COLO668 (cell line): ENCODE measurements around the gene ARVCF.

Source experiments
- DNase-seq: peaks from one replicate; lab custom pipeline; 2025; ENCODE audit not compliant: unreplicated experiment; lab: John Stamatoyannopoulos, UW

ARVCF gene

DNA sequence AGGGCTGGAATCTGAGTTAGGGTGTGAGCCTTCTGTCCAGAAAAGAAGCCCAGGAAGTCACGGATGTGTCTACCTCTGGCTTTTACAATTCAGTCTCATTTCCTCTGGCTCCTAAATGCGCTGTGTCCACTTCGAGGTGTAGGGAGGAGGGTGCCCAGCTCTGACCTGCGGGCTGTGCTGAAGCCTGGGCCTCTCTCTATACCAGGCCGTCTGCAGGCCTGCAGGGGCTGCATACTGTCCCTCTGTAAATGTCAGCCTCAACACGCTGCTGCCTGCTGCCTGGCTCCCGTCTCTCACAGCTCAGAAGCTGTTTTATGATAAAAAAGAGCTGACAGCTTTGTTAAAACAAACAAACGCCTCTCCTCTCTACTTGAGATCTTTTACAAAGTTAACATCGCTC, 14.5 kb downstream of the ARVCF start:
- DNase-seq, result no peak

DNA sequence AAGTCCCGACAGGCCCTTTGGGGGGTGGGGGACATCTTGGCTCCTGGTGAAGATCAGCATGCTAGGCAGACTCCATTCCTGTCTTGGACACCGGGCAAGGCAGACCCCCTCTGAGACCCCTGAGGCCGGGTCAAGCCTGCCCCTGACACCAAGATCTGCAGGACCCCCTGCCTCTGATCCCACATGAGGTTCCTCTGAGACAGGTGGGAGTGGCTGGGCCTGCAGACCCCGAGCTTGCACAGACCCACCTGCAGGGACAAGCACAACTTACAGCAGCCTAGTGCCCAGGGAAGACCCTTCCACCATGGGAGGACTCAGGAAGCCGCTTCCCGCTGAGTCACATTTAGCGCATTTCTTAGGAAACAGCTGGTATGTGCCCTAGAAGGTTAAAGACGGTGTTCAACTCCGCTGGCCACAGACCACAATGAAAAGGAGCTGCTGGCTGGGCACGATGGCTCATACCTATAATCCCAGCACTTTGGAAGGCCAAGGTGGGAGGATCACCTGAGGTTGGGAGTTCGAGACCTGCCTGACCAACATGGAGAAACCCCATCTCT, 15.5 kb downstream of the ARVCF start:
- DNase-seq, result no peak

DNA sequence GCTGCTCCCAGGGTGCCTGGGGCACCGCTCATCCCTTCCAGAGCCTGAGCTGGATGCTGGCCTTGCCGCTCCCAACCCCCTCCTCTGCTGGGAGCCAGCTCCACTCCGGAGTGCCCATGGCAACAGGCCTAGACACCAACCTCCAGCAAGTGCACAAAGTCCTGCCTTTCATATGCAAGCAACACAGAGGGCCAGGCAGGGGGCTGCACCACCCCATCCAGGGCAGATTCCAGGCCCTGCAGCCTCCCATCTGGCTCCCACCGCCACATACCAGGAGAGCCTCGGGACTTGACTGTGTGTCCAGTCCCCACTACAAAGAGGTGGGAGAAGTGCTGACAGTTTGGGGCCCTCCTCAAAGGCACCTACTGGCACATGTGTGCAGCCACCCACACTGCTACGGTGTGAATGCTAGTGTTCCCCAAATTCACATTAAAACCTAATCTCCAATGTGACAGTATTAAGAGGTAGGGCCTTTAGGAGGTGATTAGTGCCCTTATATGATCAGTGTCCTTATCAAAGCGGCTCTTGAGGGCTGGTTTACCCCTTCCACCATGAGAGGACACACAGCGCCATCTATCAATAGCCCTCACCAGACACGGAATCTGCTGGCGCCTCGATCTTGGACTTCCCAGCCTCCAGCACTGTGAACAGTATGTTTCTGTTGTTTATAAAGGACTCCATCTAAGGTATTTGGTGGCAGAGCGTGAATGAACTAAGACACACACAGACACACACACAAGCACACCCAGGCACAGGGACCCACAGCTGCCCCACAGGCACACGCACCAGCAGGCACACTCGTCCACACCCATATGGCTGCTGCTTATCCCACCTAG, 16.2 kb downstream of the ARVCF start:
- no peak for DNase-seq

DNA sequence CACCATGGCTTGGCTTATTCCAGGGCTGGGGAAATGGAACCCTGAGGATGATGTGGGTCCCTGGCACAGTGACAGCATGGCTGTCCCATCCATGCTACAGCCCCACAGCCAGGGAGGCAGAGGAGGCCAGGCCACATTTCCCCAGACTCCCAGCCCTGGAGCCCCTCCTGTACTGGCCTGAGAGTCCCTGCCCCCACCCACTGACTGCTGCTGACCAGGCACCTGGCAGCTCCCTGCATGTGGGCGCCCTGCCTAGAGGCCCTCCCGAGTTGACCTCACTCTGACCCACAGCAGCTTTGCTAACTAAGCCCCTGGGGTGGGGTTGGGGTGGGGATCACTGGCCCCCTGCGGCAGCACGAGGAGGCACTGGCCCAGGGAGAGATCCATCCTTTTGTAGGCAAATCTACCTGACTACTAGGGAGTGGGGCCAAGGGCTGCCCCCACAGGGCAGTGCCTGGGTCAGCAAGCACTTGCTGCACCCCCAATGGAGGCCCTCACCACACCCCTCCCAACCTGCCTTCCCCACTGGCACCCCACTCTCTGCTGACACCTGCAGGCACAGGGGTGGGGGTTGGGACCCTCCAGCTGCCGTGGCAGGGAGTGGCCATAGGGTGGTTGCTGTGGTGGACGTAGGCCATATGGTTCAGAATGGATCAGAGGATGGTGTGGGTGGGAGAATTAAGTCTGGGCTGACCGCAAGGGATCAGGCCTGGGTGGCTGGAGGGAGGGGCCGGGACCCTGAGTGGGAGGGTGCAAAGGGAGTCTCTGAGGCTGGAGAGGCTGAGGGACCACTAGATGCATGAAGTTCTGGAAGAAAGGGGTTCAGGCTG, 17.4 kb downstream of the ARVCF start:
- DNase-seq, result no peak

DNA sequence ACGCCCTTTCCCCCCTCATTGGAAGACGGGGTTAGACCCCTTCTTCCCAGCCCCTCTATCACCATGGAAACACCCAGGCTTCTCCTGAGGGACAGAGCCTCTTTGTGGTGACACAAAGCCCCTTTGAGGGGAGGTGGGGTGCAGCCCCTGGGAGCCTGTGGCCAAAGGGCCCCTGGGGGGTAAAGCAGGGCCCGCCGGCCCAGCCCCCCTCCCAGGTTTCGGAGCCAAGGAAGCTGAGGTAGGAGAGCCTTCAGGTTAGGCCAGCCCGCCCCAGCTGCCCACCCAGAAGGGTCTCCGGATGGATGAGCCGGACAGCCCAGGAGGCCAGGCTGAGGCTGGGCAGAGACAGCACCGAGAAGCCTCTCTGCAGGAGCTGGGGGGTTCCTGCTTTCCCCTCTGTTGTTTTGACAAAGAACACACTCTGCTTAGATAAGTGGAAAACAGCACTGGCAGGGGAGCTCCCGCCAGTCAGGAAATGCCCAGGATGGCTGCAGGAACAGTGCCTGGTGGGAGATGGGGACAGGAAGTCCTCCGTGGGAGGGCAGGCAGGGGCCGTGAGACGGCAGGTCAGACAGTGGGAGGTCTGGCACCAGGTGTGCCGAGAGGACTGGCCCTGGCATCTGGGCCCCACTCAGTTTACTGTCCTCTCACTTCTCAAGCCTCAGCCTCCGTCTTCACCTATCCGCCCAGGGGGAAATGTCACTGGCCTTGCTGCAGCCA, 18.2 kb downstream of the ARVCF start:
- no peak for DNase-seq

DNA sequence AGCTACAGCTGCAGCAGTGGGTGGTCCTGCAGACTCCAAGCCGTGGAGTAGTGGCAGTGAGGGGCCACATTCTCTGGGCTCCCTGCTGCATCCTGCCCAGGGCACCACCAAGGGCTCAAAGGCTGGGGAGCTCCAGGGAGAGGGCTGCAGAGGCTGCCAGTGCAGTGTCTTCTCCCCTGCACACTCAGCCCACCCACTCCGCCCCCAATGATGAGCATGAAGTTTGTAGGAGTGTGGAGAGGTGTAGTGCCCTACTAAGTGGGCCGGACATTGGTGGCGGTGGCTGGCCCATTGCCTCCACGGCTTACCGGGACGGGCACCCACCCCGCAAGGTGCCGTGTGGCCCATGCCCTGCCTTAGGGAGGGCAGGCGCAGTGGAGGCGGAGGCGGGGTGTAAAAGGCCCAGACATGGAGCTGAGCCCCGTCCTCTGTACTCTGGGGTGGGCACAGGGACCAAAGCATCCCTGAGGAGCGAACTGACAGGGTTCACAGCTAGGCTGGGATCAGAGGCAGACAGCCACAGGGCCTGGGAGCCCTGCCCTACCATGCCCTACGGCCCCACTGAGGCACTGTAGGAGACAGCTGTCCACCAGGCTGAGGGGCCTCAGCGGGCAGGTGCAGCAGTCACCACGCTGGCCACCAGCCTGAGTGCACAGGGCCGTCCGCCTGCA, 18.9 kb downstream of the ARVCF start:
- DNase-seq, result no peak

DNA sequence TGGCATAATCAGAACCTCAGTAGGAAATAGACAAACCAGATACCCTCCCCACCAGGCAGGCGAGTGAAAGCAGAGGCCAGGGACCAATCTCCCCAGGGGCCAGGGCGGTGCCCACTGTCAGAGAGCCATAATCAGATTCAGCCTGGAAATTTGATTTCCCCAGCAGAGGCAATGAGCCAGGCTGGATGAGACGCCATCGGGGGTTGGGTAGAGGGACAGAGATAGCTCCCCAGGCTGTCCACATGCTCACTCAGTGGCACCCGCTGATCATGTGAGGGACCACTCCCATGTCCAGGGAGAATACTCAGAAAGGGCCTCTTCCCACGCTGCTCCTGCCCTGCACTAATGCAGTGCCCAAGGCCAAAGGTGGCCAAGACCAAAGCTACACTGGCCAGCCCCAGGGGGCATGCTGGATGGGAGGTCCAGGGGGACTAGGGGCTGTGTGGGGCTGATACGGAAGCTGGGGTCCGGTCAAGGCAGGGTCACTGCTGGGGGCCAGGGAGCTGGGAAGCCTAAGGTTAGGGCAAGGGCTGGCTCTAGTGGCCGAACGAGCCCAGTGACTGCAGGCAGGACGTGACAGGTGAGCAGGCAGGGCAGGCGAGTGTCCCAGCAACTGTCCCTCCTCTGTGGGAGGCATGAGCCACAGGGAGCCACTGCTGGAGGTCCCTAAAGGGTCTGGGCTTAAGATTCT, 19.8 kb downstream of the ARVCF start:
- no peak for DNase-seq

DNA sequence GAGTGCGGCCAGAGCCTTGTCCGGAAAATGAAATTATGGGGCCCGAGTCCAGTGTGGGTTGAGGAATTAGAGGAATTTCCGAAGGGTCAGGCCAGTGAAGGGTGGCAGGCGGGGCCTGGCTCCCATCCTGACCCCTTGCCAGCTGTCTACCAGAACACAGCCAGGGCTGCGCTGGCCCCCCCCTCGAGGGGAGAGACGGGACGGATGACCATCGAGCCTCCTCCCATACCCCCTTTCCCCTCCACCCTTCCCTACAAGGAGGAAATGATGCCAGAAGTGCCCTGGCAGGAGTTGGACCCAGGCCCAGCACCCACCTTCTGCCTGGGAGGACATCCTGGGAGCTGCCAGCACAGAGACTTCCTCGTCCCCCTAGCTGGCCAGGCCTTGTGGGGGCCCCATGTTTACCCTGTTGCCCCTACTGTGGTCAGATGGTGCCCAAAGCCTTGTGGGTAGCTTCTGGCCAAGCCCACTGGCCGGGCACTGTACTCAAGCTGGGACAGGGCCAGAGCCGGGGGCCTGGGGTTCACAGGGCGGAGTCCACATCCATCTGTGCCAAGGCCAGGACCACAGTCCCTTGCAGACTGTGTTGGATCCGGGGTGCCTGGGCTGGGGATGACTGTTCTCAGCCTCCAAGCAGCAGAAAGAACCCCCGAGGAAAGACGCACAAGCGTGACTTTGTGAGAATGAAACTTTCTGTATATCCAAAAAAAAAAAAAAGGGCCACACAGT, 20.8 kb downstream of the ARVCF start:
- no peak for DNase-seq

DNA sequence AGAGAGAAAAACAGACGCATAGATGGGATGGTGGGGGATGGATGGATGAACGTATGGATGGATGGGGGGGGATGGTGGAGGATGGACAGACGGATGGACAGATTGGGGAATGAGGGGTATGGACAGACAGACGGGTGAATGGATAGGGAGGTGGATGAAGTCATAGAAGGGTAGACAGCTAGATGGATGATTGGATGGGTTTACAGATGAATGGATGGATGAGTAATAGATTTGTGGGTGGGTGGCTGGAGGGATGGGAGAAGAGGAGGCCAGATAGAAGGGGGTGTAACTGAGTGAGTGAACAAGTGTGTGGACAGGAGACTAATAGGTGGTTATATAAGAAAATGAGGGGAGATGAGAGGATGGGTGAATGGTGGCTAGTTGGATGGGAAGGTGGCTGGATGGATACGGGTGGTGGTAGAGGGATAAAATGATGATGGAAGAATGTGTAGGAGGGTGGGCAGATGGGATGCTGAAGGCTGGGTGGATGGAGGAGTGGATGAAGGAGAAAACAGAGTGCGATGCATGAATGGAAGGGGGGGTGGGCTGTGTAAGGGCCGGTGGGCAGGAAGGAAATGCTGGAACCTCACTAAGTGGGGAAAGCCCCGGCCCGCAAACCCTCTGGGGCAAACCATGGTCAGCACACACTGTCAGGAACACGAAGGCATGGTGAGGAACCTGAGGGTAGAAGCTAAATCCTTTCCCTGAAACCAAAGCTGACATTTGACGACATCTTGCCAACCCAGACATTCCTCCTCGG, 21.6 kb downstream of the ARVCF start:
- DNase-seq, result no peak

DNA sequence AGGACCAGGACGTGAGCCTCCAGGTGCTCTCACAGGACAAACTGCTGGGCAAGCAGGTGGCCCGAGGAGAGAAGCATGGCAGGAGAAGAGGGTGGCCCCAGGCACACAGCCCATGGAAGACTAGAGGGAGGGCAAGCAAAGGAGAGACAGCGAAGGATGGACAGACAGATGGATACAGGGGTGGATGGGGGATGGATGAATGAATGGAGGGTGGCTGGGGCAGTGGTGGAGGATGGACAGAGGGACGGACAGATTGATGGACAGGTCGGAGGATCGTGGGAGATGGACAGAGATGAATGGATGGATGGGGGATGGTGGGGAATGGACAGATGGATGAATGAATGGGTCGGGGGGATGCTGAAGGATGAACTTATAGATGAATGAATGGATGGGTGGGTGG, 22.7 kb downstream of the ARVCF start:
- no peak for DNase-seq

DNA sequence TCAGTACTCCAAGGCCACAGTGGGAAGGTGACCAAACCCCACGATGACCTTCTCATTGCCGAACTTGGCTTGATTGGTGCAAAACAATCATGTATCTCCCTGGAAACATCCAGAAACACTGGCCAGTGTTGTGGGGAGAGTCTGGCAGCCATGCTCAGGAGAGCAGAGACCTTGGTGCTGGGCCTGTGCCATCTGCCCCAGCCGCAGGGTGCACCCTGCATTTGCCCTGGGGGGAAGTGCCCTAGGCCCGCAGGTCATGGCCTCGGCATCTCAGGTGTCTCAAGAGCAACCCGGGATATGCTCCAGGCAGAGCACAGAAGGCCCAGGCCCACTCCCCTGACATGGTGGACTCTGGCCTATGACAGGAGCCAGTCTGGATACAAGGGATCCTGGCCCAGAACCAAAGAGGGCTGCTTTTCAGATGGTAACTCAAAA, 23.7 kb downstream of the ARVCF start:
- DNase-seq, result no peak

DNA sequence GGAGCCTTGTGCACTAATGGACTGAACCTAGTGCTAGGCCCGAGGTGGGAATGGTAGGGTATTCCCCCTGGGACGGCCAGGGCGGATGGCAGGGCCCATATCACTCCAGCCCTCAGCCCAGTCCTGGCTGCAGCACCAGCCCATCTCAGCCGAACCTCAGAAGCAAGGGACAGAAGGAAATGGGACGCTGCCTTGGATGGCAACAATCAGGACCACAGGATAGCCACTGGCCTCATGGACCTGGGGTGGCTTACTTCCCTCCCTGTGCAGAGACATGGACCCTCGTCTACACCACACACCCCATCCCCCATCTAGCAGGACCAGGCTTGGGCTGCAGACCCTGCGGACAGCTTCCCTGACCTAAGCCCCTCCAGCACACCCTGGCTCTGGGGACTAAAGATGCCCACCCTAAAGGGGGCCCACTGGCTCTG, 24.1 kb downstream of the ARVCF start:
- DNase-seq, result no peak

DNA sequence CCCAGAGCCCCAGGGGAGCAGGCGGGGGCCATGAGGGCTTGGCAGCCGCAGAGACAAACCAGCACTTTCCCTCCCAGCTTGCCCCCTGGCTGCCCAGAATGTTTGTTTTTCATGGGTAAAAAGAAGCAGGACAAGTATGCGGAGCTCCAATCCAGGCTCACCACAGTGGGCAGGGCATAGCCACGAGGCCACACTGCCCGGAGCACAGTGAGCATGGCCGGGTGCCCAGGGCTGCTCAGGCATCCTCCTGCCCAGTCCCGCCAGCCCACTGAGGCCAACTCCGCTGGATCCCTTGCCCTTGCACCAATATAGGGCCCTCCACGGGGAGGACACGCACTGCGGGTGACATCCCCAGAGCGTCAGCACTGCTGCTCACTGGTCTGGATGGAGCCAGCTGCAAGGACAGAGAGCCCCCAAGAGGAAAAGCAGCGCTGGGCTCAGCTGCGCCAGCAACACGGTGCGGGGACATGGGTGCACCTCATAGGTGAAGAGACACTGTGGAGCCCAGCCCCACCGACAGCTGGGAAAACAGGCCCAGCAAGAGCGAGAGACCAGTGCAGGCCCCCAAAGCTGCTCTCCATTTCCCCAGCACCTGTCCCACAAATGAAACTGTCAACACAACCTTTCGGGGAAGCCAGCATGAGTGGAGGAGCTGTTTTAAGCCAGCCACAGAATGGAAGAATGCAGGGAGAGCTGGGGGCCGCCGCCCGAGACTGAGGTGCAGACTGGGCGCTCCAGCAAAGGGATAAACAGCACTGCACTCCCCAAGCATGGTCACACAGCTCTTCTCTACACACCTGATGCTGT, 24.8 kb downstream of the ARVCF start:
- DNase-seq, result peak; percentile 21

DNA sequence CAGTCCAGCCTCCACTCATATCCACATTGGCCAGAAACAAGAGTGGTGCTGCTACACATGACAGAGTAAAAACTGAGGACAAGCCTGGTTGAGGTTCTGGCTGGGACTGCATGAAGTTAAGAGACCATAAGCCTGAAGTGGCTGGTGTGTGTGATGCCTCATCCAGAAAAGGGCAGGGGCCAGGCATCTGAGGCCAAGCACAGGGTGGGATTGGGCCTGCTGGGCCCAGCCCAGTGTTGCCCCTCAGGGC, 25.3 kb downstream of the ARVCF start:
- no peak for DNase-seq

DNA sequence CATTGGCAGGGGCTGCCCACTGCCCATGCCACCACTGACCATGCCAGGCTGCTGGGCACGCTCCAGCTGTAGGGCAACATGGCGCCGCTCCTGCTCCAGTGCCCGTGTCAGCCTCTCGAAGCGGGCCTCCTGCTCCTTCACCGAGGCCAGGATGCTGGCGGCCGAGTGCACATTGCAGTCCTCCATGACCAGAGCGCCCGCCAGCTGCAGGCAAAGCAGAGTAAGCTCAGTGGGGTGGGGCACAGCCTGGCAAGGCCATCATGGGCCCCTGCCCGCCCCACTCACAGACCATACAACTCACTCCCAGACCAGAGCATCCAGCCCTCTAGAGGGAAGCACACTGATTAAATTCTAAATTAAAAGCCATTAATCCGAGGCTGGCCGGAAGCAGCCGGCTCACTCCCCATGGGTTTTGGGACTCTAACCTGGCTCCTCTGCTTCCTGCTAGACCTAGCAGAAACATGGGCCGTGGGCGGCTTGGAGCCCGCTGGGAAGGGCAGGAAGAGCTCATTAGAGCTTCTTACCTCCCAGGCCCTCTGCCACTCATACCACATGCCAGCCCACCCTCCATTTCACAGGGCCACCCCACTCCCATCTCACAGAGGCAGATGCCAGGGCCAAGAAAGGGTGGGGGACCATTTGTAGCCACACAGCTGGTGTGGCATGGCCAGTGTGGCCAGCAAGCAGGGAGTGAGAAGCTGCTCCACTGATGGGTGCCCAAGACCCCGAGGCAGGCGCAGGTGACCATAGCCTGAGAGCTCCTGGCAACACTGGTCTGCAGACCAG, 25.8 kb downstream of the ARVCF start:
- no peak for DNase-seq

DNA sequence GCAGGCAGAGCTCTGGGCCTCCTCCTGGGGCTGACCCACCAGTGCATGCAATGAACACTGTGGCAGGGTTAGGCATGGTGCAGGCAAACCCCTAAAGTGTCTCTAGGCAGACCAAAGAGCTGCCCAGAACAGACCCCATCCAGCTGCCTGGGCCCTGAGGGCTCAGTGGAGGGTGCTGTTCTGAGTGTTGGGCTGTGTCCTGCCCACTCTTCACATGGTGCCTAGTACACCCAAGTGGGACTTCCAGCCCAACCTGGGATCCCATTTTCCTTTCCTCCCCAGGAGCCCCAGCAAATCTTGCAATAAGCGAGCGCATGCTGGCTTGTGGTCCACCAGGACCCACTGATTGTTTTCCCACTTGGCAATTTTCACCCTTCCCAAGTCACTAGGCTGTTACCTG, 26.4 kb downstream of the ARVCF start:
- no peak for DNase-seq

DNA sequence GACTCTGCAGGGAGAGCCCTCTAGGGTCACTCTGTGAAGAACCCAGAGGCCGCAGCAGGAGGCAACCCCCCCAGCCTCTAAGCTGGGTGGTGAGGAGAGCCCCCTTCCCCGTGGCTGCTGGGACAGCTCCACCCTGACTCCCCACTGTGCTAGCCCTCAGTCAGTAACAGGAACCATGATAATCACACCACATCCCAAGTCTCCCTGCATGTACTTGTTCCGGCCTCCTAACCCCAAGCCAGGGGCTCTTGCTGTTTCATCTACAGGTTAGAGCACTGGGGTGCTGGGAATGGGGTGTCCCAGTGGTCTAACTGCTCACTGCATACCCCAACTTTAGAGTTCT, 26.9 kb downstream of the ARVCF start:
- no peak for DNase-seq
